Fibroblast of skin of left biceps (primary cell): ENCODE measurements around the gene RDX.
A peak's percentile ranks its signal among the peaks of the same experiment; 100 is the strongest.
"Not testable (repeated sequence)": the region's sequence is repeated elsewhere in the genome, so short reads cannot be mapped to it uniquely, and the experiment has no call there.

ENCODE experiments used
- DNase-seq, 2 experiments: peaks; one replicate each; pipeline ENCODE4 v3.0.0-alpha.2; 2013; ENCODE audit warnings: low read depth in 2 of 2

Gene RDX

DNA sequence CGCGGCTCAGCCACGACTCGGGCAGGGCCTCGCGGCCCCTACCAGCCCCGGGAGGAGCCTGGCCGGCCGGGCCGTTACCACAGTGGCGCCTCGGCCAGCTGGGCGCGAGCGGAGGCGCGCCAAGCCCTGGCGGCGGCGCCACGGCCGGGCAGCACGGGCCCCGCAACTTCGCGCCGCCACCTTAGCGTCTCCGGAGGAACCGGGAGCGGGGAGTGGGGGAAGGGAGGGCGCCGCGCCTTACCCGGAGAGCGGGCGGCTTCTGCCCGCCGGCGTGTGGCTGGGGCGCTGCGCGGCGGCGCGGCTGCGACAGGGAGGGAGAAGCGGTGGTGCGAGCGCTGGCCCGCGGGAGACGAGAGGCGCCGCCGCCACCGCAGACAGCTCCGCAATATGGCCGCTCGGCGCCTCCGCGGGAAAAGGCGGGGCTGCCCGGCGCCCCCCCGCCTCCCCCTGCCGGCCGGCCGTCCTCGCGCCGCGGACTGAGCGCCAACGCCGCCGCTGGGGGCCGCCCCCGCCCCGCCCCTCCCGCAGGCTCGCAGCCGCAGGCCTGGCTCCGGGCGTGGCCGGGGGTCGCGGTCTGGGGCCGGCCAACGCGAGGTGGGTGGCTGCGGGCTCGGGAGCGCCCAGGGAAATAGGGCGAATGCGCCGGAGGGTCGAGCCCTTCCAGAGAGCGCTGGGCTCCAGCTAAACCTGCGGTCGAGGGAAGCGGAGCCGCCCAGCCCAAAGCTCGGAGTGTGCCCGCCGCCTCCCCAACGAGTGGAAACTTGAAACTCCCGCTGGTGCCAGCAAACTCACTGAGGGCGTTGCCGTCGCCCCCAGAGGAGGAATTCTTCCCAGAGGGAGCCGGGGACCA, at the start of gene RDX:
Gene RDX (minus strand): TSS at position 389 of the 850 bp plus-strand sequence. CDS start 16,922 bp downstream, outside the sequence.
- DNase-seq, result peak; percentile 31 to 47

DNA sequence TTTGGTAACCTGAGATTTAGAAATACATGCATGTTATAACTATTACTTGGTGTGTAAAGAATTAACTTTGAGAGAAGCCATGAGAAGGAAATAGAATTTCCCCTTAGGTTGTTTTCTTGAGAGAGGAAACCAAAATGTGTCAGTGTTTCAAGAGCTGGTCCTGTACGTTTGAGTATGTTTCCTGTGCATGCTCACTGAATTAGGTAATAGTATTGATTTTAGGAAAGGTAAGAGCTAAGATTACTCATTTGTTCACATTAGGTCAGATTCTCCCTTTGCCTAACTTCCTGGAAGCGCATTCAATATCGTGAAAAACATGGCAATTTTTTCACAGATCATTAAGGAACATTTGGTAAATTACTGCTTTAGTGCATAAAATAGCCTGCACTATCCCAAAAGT, 49.3 kb upstream of the RDX start:
- DNase-seq, result no peak

DNA sequence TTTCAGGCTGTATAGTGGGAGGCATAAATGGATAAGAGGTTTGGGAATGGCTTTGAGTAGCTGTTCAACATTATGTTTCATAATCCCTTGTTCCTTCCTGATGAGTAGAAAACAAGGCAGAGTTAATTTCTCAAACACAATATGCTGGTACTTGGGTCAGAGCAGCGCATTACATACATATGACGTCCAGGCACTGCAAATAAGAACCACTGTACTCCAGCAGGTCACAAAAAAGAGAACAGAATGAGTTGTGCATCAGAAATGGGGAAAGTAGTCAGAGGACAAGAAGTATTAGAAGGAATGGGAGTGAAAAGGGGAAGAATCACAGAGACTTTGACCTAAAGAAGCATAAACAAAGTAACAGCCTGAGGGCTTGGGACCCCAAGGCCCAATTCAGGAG, 44.0 kb upstream of the RDX start:
- DNase-seq, result no peak

DNA sequence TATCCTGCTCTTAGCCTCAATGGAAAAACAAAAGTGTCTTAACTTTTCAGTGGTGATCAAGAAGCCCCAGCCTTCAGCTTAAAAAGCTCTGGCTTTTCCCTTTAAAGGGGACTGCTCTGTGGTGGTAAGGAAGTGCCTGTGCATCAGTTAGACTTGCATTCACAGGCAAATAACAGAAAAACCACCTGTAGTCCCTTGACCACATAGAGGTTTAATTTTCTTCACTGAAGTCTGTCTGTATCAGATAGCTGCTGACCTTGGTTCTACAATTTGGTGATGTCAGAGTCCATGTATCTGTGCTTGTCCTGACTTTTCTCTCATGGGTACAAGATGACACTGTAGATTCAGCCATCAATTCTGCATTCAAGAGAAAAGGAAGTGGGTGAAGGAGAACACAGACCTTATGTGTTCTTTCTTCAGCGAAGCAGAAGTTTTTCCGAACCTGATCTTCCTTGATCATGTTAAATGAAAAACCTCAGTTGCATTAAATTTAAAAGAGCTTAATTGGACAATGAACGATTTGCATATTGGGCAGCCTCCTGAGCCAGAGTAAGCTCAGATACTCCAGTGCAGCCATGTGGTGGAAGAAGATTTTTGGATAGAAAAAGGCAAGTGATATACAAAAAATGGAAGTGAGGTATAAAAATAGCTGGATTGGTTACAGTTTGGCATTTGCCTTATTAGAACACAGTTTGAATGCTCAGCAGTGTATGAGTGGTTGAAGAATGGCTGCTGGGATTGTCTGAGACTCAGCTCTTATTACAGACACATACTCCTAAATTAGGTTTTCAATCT, 43.2 kb upstream of the RDX start:
- DNase-seq, result no peak

DNA sequence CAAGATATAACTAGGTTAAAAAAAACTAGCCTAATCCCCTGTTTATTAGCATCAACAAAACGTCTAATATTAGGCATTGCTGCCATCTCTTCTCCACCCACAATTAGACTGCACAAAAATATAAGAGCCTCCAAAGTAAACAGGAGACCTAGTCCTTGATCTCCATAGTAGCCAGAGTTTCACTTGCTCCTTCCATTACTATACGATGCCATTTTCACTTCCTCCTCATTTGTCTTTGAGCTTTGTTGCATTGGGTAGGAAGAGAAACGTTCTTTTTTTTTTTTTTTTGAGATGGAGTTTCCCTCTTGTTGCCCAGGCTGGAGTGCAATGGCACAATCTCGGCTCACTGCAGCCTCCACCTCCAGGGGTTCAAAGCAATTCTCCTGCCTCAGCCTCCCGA, 42.3 kb upstream of the RDX start:
- no peak for DNase-seq

DNA sequence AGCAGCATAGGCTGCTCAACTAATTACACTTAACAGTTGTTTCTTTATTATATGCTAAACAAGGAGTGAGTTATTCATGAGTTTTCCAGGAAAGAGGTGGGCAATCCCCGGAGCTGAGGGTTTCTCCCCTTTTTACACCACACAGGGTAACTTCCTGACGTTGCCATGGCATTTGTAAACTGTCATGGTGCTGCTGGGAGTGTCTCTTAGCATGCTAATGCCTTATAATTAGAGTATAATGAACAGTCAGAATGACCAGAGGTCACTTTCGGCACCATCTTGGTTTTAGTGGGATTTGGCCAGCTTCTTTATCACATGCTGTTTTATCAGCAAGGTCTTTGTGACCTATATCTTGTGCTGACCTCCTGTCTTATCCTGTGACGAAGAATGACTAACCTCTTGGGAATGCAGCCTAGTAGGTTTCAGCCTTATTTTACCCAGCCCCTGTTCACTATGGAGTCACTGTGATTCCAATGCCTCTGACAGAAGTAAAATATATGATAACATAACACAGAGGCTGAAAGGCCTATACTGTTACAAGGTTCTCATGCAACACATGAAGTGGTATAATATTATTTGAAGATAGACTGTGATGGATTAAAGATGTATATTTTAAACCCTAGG, 41.3 kb upstream of the RDX start:
- no peak for DNase-seq

DNA sequence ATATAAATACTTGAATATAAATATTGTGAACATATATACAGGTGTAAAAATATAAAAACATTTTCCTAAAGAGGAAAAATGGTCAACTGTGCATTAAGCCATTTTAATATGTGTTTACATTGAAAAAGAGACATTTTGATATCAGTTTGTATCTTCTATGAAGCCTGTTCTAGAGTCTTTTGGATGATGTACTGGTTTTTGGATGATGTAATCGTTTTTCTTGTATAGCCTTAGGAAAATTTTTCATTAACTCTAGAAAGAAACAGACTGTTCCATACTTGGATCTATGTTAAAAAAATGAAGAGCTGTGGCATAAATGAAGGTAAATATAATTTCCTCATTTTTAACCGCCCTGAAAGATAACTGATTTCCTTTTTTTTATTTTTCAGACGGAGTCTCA, 39.6 kb upstream of the RDX start:
- DNase-seq, result no peak

DNA sequence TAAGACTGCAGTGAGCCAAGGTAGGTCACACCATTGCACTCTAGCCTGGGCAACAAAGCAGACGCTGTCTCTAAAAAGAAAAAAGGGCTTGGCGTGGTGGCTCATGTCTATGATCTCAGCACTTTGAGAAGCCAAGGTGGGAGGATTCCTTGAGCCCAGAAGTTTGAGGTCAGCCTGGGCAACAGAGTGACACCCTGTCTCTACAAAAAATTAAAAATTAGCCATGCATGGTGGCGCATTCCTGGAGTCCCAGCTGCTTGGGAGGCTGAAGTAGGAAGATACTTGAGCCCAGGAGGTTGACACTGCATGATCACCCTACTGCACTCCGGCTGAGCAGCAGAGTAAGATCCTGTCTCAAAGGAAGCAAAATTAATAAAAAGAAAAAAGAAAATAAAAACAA, 38.9 kb upstream of the RDX start:
- no peak for DNase-seq

DNA sequence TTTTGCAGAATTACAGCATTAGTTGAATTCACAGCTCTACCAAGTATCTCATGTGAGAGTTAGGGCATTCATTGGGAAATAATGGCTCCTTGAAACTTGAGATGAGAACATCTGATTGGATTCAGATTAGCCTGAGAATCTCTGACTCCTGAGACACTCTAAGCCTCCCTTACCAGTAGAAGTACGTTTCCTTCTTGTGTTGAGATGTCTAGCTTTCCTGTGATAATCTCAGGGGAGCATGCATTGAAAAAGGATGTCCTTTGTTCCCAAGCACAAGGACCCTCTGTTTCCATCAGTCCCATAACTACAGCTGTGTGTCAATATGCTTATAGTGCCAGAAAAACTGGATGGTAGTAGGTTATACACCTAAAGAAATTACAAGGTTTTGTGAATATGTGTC, 35.2 kb upstream of the RDX start:
- no peak for DNase-seq

DNA sequence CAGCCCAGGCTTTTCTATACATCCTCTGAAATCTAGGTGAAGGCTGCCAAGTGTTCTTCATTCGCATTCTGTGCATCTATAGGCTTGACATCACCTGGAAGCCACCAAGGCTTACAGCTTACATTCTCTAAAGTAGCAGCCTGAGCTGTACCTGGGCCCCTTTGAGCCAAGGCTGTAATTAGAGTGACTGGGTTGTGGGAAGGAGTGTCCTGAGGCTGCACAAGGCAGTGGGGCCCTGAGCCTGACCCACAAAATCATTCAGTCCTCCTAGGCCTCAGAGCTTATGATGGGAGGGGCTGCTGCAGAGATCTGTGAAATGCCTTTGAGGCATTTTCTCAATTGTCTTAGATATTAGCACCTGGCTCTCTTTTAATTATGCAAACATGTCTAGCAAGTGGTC, 33.0 kb upstream of the RDX start:
- no peak for DNase-seq

DNA sequence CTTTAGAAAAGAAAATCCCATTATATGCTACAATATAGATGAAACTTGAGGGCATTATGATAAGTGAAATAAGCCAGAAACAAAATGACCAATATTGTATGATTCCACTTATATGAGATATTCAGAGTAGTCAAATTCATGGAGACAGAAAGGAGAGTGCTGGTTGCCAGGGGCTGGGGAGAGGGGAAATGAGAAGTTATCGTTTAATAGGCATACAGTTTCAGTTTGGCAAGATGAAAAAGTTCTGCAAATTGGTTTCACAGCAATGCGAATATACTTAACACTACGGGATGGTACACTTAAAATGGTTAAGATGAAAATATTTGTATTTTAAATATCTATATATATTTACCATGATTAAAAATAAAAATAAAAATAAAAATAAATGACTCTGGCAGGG, 31.1 kb upstream of the RDX start:
- no peak for DNase-seq

DNA sequence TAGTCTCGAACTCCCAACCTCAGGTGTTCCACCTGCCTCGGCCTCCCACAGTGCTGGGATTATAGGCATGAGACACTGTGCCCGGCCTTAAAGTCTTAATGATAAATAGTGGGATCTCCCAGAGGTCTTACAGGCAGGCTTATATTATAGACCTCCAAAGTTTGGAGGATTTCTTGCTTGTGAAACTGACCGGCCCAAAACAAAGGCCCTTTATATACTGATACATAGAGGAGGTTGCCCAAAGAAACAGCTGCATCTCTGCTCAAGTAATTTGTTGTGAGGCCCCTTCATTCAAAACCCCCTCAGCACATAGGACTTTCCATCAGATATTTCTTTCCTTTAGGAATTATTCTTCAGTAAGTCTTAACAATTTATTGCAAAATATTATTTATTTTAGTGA, 27.4 kb upstream of the RDX start:
- no peak for DNase-seq

DNA sequence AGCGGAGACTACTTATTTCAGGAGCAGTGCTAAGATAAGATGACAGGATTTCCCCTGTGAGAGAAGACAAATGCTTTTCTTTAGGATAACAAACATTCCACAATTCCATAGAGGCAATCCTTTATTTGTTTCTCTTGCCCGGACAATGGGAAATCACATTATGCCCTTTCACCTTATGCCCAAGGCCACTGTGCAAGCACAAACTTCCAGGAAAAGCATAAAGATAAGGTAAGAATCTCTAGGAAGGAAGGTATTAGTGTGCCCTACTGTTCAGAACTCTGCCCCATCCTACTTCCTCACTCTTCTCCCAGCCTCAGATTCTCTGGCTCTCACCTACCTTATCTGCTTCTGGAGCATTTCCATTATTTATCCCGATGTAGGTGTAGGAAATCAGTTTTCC, 23.1 kb upstream of the RDX start:
- DNase-seq, result no peak

DNA sequence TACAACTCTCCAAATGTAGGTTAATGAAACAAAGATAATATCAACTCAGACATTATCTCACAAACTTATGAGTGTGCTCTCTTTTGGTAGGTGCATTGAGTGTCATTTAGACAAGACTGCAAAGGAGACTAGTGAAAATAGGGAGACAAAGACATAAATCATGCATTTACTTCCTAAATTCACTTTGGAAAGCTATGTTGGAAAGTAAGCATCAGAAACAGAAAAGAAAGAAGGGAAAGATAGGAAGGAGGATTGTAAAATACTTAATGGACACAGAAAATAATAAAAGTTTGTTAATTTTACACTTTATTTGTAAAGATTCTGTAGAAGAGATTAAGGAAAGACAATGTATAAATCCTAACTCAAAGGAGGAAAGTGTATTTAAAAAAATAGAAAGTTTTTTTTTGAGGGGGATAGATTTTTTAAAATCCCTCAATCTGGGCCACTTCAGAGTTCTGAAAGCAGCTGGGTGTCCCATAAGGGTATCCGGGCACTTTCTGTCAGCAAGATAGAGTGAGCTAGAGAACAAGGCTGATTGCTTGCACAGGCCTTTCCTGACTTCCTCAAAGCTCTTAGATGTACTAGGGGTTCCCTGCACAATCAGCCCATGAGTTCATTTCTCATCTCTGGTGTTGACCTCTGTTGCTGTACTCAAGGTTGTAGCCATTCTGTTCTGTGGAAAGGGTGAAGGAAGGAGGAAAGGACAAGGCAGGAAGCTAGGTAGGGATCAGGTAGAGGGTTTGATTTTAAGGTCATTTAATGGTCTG, 22.4 kb upstream of the RDX start:
- no peak for DNase-seq

DNA sequence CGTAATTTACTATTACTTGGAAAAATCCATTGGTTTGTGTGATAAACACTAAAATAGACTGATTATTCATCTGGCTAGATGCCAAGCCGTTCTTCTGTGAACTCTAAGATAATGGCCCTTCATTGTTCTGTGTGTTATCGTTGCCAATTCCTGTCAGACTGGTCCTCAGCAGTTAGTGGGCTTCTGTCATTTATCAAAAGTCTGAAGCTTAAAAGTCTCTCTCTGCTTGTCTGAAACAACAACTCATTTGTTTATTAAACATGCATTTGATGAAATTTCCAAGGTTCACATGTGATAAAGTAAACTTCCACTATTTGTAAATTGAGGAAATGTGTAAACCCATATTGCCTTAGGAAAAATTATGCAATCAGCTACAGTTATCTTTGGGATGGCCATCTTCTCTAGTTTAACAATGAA, 21.1 kb upstream of the RDX start:
- DNase-seq, result no peak

DNA sequence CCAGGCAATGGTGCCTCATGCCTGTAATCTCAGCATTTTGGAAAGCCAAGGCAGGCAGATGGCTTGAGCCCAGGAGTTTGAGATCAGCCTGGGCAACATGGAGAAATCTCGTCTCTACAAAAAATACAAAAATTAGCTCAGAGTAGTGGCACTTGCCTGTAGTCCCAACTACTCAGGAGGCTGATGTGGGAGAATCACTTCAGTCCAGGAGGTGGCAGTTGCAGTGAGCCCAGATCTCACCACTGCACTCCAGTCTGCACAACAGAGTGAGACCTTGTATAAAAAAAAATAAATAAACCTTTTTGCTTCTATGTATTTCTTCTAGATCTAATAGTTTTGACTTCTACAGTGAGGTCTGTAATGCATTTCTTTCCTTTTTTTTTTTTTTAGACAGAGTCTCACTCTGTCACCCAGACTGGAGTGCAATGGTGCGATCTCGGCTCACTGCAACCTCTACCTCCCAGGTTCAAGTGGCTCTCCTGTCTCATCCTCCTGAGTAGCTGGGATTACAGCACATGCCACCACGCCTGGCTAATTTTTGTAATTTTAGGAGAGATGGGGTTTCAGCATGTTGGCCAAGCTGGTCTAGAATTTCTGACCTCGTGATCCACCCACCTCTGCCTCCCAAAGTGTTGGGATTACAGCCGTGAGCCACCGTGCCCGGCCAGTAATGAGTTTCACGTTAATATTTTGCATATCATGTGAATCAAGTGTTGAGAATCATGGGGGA, 18.1 kb upstream of the RDX start:
- no peak for DNase-seq

DNA sequence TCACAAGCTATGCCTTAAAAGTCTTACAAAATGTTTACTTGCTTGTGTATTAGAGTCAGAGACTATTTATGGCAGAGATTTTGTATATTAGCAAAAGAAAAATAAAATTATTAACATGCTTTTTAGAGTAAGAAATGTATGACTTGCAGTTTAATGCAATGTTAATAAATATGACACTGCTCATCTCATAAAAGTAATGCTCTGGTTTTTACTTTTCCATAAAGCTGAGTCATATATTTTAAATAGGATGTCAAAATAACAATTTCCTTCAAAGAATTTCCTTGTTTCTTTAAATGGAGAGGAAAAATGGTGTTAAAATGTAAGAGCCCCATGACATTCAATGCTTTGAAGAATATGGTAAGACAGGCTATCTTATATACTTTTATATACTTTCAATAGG, 16.3 kb upstream of the RDX start:
- no peak for DNase-seq

DNA sequence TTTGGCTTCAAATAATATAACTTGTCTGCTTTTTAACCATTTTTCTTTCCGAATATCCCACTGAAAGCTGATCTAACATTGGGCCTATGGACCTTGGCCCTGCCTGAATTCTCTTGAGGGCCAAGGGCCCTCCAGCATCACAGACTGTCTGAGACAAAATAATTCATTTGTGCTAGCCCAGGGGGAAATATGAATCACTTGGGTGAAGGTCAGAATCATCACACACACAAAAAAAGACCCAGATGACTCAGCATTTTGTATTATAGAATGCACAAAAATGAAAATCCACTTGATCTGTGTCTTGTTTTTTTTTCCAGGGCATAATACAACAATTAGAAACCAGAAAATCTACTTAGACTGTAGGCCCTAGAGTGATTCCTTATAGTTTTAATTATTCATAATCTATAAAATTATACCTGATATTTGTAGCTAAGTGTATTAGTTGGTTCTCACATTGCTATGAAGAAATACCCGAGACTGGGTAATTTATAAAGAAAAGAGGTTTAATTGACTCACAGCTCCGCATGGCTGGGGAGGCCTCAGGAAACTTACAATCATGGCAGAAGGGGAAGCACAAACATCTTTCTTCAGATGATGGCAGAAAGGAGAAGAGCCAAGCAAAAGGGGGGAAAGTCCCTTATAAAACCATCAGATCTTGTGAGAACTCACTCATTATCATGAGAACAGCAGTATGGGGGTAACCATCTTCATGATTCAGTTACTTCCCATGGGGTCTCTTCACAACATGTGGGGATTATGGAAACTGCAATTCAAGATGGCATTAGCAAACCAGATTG, 15.6 kb upstream of the RDX start:
- peak in 1 of 2 experiments; percentile 18 for DNase-seq

DNA sequence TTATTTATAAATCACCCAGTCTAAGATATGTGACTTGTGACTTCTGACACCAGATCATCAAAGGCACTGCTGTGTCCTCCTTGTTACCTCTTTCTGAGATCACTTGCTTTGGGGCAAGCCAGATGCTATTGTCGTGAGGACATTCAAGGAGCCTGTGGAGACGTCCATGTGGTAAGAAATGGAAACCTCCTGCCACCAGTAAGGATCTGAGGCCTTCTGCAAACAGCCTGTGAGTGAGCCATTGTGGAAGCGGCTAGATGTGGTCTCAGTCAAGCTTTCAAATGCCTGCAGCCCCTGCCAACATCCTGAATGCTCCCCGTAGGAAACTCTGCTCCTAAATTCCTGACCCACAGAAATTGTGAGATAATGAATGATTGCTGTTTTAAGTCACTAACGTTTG, 11.7 kb upstream of the RDX start:
- DNase-seq, result no peak

DNA sequence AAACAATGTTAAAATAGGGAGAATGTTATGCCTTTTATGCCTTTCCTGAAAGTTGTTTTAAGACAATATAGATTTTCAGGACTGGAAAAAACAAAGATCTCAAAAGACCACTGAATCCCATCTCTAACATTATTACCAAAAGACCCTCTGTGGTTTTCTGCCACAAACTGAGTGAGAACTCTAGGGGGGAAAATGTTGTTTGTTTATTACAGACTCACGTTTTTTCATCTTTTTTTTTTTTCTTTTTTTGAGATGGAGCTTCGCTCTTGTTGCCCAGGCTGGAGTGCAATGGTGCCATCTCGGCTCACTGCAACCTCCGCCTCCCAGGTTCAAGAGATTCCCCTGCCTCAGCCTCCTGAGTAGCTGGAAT, 9.6 kb upstream of the RDX start:
- not testable (repeated sequence) for DNase-seq
